ENCODE data around the gene CHTF18.

The CHTF18 gene

DNA sequence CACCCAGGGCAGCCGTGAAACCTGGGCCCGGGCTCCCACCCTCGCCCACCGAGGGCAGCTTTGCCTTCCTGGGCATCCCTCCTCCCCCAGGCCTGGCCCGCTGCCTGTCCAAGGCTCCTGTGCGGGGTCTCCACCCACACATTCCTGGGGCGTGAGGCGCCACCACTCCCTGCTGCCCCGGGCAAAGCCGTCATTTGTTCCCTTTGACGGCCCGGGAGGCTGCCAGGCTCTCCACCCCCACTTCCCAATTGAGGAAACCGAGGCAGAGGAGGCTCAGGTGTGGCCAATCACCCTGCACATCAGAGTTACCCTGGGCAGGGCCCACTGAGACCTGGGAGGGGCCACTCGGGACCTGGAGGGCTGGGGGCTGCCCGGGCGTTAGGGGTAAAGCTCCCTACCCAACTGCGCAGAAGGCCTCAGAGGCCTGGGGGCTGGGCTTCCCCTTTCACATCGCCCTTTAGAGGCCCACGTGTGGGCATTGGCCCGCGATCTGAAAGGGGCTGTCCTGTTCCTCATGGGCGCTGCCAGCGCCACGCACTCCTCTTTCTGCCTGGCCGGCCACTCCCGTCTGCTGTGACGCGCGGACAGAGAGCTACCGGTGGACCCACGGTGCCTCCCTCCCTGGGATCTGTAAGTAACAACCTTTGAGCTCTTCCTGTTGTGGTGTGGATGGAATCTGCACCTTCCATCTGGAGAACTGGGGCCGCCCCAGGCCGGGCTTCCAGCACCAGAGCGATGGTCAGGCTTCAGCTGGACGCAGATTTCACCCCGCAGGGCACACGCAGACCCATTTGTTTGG, 27.7 kb upstream of the CHTF18 start, which contains the start of gene MSLN:
TSS of gene MSLN (plus strand) at position 190 of the 799 bp plus-strand sequence. CDS start 1,947 bp downstream, outside the sequence.
- no peak for DNase-seq (ENCODE audit: low spot score)

DNA sequence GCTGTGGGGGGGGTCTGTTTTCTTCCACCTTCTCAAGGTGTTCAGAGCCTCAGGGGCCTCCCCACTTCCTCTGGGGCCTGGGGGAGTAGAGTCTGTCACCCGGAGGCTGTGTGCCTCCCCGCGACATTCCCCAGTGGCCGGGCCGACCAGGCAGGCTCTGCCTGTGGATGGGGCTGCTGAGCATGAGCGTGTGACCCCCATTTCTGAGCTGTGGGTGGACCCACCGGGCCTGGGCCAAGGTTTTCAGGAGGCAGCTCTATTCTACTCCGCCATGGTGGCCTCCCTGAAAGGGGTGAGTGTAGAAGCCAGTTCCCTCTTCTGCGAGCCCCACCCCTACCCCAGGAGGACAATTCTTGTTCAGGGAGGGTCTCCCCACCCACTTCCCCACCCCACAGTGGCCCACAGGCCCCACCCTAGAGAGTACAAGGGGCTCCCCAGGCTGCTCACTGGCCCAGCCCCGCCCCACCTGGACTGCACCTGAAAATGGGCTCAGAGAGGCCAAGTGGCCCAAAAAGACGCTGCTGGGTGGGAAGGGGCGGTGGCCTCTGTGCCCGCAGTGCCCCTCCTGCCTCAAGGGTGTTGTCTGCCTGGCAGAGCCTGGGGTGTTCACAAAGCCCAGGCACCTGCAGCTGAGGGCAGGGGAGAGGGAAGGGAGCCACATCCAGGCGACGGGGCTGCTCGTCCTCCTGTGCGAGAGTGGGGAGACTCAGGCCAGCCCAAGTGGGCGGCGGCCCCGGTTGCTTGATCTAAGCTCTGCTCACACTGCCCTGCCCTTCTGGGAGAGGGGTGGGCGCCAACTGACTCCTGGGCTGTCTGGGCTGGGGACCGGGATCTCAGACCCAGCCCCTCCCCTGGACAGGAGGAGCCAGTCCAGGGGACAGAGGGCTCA, 26.6 kb upstream of the CHTF18 start:
- DNase-seq (ENCODE audit: low spot score): no peak

DNA sequence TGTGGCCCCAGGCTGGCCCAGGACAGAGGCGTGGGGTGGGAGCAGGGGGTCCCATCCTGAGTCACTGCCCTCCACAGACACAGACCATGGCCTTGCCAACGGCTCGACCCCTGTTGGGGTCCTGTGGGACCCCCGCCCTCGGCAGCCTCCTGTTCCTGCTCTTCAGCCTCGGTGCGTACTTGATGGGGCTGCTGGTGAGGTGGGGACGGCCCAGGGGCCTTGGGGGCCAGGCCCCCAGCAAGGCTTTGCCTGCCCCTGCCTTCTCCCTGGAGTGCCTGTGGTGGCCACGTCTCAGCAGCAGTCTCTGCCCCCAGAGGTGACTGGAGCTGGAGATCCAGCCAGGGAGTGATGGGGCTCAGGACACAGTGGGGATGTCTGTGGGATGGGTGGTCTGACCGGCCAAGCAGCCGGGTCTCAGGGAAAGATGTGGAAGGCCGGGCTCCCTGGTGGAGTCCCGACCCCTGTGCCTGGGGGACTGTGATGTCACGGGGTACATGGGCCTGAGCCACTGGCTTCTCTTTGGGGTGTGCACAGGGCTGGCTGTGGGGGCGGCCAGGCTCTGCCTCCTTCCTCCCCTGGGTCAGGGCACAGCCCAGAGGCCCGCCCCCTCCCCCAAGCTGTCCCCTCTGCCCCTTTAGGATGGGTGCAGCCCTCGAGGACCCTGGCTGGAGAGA, 25.7 kb upstream of the CHTF18 start:
- no peak for DNase-seq (ENCODE audit: low spot score)

DNA sequence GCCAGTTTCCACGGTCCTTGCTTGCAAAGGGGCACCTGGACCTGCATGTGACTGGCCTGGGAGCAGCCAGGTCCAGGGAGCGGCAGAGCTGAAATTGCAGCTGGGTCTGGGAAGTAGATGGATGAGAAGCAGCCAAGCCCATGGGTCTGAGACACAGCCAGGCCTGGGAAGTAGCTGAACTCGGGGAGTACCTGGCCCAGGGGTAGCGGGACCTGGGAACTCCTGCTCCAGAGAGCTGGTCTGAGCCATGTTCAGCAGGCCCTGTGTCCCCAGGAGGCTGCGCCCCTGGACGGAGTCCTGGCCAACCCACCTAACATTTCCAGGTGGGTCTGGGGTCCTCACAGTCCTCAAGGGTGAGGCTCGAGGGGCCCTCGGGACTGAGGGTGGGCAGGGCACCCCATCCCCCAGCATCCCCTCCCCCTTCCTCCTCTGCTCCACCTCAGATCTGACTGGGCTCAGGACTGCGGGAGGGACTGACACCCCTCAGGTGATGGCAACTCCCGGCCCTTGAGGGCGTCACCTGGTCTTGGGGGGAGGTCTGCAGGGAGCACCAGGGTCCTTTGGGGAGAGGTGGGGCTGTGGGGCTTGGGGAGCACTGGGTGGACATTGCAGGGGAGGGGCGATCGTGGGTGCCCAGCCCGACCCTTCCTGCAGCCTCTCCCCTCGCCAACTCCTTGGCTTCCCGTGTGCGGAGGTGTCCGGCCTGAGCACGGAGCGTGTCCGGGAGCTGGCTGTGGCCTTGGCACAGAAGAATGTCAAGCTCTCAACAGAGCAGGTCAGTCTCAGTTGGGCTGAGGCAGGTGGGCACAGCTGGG, 24.8 kb upstream of the CHTF18 start:
- DNase-seq (ENCODE audit: low spot score): no peak

DNA sequence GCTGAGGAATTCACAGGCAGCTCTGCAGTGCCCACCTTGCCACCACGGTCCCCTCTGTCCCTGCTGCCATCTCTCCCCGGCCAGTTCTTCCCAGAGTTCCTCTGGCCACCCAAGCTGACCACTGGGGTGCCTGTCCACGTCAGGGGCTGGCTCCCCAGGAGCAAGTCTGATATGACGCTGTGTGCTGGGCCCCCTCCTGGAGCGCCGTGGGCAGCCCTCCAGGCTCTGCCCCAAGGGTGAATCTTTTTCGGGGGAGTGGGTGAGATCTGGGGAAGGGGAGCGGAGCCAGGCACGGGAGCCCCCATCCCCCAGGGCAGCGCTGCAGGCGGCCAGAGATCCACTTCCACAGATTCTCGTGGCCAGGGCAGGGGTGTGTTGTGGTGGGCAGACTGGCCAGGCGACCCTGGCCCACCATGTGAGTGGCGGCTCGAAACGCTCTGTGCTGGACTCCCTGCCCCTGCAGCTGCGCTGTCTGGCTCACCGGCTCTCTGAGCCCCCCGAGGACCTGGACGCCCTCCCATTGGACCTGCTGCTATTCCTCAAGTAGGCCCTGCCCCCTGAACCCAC, 24.2 kb upstream of the CHTF18 start:
- no peak for DNase-seq (ENCODE audit: low spot score)

DNA sequence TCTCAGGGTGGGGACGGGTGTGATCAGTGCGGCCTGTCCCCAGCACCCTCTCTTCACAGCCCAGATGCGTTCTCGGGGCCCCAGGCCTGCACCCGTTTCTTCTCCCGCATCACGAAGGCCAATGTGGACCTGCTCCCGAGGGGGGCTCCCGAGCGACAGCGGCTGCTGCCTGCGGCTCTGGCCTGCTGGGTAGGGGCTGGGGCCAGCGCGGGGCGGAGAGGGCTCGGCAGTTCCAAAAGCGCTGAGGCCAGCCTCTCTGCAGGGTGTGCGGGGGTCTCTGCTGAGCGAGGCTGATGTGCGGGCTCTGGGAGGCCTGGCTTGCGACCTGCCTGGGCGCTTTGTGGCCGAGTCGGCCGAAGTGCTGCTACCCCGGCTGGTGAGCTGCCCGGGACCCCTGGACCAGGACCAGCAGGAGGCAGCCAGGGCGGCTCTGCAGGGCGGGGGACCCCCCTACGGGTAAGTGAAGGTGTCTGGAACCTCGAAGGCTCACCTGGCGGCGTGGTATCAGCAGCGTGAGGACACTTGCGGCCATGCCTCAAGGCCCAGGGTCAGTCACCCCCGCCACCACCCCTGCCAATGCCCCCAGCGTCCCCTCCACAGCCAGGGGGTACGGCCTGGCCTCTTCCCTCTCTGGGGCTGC, 23.5 kb upstream of the CHTF18 start:
- DNase-seq (ENCODE audit: low spot score): no peak

DNA sequence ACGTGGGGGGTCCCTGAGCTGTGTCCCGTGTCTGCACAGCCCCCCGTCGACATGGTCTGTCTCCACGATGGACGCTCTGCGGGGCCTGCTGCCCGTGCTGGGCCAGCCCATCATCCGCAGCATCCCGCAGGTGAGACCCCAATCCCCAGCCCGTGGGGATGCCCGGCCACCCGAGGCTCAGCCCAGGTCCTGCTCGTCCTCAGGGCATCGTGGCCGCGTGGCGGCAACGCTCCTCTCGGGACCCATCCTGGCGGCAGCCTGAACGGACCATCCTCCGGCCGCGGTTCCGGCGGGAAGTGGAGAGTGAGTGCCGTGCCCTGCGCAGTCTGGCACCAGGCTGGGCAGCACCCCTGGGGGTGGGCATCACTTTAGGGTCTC, 22.9 kb upstream of the CHTF18 start:
- no peak for DNase-seq (ENCODE audit: low spot score)

DNA sequence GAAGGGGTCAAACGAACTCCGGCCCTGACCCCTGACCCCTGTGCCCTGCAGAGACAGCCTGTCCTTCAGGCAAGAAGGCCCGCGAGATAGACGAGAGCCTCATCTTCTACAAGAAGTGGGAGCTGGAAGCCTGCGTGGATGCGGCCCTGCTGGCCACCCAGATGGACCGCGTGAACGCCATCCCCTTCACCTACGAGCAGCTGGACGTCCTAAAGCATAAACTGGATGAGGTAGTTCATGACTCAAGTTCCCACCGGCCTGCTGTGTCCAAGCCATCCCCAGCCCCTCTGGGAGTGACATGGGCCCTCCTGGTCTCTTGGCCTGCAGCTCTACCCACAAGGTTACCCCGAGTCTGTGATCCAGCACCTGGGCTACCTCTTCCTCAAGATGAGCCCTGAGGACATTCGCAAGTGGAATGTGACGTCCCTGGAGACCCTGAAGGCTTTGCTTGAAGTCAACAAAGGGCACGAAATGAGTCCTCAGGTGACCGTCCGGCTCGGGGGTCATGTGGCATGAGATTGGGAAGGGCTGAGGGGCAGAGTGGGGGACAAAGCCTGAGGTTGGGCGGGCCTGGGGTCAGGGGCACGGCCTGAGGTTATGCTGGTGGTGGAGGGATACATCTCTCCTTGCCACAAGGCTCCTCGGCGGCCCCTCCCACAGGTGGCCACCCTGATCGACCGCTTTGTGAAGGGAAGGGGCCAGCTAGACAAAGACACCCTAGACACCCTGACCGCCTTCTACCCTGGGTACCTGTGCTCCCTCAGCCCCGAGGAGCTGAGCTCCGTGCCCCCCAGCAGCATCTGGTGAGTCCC, 22.2 kb upstream of the CHTF18 start:
- DNase-seq (ENCODE audit: low spot score): no peak

DNA sequence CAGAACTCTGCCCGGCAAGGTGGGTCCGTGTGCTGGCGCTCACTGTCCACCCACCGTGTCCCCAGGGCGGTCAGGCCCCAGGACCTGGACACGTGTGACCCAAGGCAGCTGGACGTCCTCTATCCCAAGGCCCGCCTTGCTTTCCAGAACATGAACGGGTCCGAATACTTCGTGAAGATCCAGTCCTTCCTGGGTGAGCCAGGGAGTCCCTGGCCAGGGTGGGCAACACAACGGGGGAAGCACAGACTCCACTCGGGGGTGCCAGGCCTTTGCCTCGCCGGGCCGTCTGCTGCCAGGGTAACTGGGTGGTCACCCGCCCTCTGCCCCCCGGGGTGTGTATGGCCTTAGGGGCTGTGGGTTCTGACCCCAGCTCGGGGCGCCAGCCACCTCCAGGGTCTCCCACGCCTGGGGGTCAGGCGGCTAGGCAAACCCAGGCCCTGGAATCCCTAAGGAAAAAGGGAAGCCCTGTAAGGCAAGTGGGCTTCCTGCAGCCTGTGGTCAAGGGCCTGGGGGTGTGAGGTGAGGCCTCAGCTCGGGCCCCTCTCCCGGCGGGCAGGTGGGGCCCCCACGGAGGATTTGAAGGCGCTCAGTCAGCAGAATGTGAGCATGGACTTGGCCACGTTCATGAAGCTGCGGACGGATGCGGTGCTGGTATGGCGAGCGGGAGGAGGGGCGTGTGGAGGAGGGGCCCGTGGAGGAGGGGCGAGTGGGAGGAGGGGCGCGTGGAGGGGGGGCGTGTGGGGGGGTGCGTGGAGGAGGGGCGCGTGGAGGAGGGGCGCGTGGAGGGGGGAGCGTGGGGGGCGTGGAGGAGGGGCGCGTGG, 21.4 kb upstream of the CHTF18 start:
- DNase-seq (ENCODE audit: low spot score): no peak

DNA sequence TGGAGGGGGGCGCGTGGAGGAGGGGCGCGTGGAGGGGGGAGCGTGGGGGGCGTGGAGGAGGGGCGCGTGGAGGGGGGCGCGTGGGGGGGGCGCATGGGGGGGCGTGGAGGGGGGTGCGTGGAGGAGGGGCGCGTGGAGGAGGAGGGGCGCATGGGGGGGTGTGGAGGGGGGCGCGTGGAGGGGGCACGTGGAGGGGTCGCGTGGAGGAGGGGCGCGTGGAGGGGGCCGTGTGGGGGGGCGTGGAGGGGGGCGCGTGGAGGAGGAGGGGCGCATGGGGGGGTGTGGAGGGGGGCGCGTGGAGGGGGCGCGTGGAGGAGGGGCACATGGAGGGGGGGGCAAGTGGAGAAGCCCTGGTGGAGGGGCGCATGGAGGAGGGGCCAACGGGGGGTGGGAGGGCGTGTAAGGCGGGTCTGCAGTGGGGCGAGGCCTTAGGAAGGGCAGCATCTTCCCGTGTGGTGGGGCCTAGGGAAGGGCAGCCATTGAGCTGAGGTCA, 20.6 kb upstream of the CHTF18 start:
- no peak for DNase-seq (ENCODE audit: low spot score)

DNA sequence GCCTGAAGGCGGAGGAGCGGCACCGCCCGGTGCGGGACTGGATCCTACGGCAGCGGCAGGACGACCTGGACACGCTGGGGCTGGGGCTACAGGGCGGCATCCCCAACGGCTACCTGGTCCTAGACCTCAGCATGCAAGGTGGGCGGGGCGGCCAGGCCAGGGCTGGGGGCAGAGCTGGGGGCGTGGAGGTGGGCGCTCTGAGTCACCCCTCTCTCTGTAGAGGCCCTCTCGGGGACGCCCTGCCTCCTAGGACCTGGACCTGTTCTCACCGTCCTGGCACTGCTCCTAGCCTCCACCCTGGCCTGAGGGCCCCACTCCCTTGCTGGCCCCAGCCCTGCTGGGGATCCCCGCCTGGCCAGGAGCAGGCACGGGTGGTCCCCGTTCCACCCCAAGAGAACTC, 20.0 kb upstream of the CHTF18 start:
- no peak for DNase-seq (ENCODE audit: low spot score)

DNA sequence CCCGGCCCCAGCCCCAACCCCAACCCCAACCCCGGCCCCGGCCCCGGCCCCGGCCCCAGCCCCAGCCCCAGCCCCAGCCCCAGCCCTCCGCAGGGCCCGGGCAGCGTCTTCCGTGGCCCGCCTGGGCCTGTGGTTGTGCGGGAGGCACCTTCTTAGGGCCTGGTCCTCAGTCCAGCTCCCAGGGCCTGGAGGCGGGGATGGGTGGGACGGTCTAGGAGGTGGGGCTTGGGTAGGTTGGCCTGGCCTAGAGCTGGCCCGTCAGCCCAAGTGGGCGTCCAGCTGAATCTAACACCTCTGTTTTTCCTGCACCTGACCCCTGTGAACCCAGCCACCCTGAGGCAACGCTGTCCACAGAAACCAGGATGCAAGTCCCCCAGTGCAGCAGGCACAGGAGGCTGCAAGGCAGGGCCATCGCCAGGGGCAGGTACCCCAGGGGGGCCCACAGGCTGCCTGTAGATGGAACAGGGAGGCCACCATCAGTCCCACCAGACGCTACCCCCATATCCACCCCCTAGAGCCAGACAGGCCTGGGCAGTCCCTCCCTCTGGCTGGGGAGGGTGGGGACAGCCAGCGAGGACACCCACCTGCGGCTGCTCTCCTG, 19.1 kb upstream of the CHTF18 start:
- no peak for DNase-seq (ENCODE audit: low spot score)

DNA sequence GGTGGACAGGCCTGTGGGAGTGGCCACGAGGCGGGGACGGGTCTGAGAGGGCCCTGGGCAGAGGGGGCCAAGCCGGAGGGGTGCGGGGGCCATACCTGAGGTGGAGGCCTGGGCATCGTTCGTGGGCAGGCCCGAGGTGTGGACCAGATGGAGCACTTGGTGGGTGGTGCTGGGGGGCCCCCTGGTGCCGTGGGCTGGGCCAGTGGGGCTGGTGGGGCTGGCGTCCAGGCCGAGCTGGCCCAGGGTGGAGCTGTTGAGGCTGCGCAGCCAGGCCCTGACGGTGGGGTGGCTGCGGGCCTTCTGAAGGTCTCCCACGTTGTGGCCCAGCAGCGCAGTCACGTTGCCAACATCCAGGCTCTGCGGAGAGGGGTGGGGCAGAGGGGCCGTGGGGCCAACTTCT, 18.5 kb upstream of the CHTF18 start:
- DNase-seq (ENCODE audit: low spot score): no peak

DNA sequence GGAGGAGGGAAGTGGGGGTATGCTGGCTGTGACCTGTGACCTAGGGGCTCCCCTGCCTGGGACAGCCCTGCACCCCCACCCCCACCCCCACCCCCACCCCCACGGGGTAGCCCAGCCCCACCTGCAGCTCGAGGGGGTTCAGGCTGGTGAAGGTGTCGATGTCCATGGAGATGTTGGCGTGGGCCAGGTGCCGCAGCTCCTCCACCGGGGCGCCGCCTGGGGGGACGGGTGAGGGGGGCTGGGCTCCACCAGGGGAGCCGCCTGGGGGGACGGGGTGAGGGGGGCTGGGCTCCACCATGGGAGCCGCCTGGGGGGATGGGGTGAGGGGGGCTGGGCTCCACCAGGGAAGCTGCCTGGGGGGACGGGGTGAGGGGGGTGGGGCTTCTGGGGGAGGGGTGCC, 18.0 kb upstream of the CHTF18 start:
- no peak for DNase-seq (ENCODE audit: low spot score)

DNA sequence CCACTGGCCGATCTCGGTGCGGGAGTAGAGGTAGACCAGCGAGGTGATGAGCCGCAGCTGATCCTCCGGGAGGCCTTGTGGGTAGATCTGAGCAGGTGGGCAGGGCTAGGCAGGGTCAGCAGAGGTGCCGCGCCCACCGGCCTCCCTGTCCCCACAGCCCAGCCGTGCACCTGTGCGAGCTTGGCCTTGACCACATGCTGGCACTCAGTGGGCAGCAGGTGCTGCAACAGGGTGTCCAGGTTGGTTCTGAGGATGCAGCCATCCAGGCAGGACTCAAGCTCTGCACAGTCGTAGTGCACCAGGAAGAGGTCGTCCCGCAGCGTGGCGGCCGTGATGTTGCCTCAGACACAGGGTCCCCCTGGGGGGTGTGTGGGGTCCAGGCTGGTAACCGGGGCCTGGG, 15.5 kb upstream of the CHTF18 start:
- DNase-seq (ENCODE audit: low spot score): no peak

DNA sequence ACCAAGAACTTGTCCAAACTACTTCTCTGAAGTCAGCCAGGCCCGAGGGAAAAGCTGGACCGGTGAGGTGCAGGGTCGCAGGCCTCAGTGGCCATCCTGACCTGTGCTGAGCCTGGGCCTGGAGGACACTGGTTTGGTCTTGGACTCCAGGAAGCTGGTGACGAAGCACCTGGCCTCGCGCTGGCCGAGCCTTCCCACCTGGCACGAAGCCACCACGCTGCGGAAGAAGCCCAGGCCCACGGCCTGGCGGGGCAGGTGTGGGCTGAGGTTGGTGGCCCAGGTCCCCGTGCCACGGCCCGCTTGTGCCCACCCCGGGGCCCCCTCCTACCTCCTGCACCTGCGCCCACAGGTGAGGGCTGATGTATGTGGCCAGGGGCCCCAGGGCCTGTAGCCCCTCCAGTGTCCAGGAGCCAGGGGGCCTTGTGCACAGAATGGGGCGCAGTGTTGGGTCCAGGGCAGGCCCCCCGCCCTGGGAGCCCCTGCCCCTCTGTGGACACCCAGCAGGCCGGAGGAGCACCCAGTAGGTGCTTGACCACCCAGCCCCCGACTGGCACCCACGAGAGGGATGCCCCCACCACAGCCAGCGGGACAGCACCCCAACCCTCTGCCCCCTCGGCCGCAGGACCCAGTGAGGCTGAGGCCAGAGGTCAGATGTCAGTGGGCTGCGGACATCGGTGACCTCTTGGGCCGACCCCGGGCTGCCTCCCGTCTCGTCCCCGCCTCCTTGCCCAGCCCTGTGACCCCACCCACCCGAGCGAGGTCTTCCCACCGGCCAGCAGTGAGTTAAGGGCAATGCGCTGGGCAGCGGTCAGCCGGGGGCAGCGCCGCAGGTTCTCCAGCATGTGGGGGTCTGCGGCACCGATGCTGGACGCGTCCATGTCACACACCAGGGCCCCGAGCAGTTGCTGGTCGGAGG, 14.1 kb upstream of the CHTF18 start:
- no peak for DNase-seq (ENCODE audit: low spot score)

DNA sequence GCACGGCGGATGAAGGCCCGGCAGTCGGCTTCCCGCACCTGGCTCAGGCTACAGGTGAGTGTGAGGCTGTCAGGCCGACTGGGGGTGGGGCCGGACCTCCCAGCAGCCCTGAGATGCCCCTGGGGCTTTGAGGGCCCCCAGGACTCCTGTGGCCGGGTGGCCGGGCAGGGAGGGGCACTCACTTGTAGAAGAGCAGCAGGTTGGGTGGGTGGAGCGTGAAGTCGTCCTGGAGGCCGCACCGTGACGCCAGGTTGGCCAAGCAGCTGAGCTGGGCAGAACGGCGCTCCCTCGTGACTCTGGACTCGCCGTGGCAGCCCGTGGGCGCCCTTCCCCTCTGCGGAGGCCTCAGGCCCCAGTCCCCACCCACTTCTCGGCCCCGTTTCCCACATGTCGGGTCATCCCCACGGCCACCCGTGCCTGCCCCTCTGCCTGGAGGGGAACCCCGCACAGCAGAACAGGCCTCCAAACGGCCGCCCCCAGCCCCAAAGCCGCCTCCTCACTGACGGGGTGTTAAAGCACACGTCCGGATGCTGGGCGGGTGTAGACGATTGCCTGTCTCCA, 13.1 kb upstream of the CHTF18 start:
- DNase-seq (ENCODE audit: low spot score): no peak

Data from hematopoietic multipotent progenitor cell treated with erythropoietin and hydrocortisone succinate and interleukin-3 and kit ligand, for 17 days (in vitro differentiated cells).